GM19351 (cell line): Measurements from ENCODE around the gene RASA4B.
A peak's percentile ranks its signal among the peaks of the same experiment; 100 is the strongest.
"Not testable (repeated sequence)": the region's sequence is repeated elsewhere in the genome, so short reads cannot be mapped to it uniquely, and the experiment has no call there.

ENCODE experiments used
- ATAC-seq: cut with Tn5 transposase; IDR thresholded peaks from one replicate; pipeline ENCODE4 v1.9.1; 2021; ENCODE audit warnings: mild to moderate bottlenecking, moderate library complexity; ENCODE audit not compliant: unreplicated experiment

Gene RASA4B

DNA sequence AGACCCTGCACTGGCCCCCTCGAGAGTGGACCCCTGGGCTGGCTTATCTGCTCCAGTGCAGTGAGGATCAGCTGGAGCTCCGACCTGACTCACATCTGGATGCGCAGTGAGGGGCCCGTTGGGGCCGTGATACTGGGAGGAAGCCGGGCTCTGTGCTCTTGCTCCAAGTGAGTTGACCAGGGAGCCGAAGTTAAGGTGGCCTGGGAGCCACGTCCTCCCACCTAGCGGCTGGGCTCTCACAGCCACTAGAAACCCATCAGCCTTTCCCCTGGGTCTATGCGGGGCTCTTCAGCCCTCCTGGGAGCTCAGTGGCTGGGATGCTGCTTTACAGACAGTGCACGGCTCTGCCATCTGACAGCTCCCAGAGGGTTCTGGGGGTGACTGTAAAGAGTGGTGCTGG, 62.0 kb downstream of the RASA4B start:
- ATAC-seq: no peak

DNA sequence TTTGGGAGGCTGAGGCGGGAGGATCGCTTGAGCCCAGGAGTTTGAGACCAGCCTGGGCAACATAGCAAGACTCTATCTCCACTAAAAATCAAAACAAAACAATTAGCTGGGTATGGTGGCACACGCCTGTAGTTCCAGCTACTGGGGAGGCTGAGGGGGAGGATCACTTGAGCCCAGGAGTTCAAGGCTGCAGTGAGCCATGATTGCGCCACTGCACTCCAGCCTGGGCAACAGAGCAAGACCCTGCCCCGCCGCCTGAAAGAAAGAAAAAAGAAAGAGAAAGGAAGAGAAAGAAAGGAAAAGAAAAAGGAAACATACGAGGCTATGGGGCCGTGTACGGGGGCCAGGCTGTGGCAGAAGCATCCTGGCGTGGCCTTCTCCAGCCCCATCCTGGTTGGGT, 62.6 kb downstream of the RASA4B start:
- ATAC-seq: not testable (repeated sequence)

DNA sequence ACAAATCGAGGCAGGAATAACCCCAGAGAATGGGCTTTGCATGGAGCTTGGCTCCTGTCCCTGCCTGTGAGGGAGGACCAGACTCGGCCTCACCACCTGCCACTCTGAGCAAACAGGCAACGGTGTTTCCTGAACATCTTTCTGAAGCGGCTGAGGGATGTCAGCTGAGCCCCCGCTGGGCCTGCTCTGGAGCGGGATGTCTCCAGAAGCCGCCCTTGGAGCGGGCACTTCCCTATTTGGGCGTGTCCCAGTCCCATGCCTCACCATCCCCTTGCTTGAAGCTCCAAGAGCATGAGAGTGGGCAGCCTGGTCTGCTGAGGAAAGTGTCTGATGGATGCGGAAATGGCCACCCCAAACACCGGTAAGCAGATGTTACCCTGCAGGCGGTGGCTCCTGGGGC, 63.1 kb downstream of the RASA4B start:
- no peak for ATAC-seq

DNA sequence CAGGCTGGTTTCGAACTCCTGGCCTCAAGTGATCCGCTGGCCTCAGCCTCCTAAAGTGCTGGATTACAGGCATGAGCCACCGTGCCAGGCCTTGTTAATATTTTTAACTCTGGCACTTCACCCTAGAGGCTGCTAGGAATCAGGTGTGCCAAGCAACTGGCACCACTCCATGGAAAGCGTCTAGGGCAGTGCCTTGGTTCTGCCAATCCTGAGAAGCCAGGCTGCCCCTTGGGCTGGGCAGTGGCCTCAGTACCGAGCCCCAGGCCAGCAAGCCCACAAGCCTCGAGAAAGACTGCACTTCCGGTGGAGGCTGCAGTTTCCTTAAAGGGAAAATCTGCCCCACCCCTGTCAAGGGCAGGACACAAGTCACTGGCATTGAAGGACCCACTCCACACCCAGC, 64.3 kb downstream of the RASA4B start:
- ATAC-seq: no peak

DNA sequence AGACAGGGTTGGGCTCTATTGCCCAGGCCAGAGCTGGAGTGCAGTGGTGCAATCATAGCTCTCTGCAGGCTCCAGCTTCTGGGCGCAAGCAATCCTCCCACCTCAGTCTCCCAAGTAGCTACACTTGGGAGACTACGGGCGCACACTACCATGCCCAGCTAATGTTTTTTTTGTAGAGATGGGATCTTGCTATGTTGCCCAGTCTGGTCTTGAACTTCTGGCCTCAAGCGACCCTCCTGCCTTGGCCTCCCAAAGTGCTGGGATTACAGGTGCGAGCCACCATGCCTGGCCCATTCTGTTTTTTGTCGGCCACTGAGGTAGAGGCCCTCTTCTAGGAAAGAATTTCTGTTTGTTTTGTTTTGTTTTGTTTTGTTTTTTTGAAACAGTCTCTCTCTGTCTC, 65.1 kb downstream of the RASA4B start:
- ATAC-seq: no peak

DNA sequence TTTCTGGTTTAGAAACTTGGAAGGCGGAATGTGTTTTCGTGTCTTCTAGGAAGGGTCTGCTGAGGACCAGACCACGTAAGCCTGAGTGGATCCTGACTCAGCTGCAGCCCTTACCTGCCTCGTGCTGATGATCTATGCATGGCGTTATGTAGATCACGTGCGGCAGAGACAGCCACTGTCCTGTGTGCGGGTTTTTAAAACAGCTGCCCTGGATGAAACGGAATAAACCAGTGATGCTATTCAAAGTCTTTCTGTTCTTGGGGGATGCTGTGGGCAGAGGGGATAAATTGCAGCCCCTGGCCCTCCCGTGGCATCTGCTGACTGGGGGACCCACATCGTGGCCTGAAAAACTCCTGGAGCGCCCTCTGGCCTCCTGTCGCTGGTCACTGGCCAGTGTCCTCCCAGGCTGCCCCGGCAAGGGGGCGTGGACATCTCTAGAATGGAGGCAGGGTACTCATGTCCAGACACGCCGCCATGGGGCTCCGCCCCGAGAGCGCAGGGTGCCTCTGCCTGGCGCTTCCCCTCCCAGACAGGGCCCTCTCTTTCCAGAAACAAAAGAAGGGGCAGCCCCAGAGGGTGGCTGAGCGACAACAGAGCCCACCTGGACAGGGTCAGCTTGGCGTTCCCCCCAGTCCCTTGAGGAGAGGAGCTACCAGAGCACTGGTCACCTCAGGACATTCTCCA, 66.1 kb downstream of the RASA4B start:
- no peak for ATAC-seq

DNA sequence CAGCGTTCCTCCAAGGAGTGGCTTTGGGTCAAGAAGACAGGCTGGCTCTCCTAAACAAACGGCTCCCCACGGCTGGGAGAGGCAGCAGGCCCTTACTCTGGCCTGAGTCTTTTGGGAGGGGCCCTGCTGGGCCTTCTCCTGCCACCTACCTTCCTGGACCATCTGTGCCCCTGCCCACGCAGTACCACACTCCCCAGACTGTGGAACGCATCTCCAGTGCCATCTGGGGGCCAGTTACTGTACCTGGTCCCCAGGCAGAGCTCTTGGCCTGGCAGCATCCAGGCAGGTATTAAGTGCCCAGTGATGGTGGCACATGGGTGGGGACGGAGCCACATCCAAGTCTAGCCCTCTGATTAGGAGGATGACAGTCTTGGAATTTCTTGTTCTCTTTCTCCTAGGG, 67.3 kb downstream of the RASA4B start:
- ATAC-seq: no peak

DNA sequence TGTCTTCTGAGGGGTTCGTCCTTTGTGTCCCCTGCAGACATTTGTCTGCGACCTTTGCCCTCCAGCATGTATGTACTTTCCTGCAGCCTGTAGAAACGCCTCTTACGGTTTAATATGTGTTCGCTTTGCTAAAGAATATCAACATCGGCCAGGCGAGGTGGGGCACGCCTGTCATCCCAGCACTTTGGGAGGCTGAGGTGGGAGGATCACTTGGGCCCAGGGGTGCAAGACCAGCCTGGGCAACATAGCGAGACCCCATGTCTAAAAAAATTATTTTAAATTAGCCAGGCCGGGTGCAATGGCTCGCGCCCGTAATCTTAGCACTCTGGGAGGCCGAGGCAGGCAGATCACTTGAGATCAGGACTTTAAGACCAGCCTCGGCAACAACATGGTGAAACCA, 68.4 kb downstream of the RASA4B start:
- ATAC-seq: no peak

DNA sequence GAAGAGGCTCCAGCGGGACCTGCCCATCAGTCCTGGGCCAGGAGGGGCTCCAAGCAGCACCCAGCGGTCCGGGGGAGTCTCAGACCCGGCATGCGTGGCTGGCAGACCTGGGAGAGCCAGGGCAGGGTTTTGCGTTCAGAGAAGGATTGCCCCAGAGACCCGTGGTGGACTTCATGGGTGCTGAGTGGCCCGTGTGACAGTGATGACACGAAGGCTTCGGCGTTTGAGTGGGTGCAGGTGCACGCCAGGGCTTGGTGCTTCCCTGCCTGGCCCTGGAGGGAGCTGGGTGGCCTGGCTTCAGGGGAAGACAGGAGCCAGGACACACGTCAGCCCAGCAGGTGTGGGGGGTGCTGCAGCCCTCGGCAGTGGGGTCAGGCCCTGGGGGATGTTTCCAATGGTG, 70.3 kb downstream of the RASA4B start:
- no peak for ATAC-seq

DNA sequence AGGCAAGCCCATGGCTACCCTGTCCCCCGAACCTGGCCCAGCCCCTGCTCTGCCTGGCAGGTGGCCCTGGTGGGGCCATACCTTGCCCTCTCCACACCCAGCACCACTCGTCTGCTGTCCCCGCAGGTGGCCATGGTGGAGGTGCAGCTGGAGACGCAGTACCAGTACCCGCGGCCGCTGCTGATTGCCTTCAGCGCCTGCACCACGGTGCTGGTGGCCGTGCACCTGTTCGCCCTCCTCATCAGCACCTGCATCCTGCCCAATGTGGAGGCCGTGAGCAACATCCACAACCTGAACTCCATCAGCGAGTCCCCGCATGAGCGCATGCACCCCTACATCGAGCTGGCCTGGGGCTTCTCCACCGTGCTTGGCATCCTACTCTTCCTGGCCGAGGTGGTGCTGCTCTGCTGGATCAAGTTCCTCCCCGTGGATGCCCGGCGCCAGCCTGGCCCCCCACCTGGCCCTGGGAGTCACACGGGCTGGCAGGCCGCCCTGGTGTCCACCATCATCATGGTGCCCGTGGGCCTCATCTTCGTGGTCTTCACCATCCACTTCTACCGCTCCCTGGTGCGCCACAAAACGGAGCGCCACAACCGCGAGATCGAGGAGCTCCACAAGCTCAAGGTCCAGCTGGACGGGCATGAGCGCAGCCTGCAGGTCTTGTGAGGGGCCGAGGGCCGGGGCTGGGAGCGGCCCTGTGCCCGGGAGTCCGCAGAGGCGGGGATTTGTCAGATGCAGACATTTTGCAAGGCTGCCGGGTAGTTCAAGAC, 71.0 kb downstream of the RASA4B start:
- ATAC-seq: no peak

DNA sequence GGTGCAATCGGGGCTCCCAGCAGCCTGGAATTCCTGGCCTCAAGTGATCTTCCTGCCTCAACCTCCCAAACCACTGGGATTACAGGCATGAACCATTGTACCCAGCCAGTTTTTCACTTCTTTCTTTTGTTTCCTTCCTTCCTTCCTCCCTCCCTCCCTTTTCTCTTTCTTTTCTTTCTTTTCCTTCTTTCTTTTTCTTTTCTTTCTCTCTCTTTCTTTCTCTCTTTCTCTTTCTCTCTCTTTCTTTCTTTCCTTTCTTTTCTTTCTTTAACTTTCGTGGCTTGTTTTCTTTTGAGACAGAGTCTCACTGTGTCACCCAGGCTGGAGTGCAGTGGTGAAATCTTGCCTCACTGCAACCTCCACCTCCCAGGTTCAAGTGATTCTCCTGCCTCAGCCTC, 71.9 kb downstream of the RASA4B start:
- ATAC-seq: no peak

DNA sequence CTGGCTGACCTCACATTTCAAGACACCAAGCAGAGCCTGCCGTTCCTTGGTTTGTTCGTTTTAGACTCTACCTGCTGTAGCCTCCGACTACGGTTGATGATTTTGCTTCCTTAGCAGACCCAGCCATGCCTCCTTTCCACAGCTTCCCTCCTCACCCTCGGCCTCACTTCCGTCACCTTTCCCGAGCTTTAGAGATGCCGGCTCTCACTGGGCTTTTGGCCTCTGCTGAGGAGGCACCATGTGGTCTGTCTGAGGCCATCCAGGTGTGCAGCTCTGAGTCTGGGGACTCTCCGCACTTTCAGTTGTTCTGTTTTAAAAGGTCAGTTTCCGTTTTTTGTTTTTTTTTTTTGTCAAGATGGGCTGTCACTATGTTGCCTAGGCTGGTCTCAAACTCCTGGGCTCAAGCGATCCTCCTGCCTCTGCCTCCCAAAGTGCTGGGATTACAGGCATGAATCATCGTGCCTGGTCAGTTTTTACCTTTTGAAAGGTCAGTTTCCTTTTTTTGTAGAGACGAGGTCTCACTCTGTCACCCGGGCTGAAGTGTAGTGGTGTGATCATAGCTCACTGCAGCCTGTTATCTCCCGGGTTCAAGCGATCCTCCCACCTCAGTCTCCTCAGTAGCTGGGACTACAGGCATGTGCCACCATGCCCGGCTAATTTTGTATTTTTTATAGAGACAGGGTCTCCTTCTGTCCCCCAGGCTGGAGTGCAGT, 72.5 kb downstream of the RASA4B start:
- peak; percentile 56 for ATAC-seq

DNA sequence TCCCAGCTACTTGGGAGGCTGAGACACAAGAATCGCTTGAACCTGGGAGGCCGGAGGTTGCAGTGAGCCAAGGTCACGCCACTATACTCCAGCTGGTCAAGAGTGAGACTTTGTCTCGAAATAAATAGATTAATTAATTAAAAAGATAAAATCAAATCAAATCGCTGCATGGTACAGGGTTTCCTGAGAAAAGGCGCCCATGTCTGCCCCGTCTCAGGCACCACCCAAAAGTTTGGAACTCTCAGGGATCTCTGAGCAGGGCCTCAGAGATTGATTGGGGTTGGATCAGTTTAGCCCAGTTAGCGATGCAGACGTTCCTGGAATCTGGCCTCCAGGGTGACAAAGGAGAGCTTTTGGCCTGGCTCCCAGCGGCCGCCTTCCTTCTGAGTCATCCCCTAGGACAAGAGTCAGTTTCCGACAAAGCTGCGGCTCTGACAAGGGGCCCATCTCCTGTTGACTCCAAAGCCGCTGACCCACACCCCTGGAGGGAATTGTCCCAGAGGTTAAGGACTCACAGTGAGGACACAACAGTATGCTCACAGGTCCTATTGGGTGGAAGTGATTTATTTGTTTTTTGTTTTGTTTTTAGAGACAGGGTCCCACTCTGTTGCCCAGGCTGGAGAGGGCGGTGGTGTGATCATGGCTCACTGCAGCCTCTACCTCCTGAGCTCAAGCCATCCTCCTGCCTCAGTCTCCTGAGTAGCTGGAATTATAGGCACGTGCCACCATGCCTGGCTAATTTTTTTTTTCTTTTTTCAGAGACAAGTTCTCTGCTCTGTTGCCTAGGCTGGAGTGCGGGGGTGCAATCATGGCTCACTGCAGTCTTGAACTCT, 77.4 kb downstream of the RASA4B start:
- ATAC-seq: no peak

DNA sequence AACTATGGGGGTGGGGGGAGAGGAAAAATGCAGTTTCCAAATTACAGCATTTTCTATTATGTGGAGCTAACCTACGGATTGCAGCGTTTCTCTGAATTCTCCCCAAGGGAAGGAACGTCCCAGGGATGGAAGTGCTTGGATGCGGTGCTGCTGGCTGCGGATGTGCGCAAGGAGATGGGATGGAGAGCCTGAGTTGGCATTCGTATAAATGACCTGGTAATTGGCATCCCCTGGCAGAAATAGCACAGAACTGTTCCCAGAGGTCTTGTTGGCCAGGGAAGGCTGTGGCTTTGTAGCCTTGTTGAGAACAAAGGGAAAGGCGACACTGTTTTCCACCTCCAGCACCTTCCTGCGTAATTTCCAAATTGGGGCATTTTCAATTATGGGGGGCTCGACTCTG, 81.5 kb downstream of the RASA4B start:
- ATAC-seq: no peak

DNA sequence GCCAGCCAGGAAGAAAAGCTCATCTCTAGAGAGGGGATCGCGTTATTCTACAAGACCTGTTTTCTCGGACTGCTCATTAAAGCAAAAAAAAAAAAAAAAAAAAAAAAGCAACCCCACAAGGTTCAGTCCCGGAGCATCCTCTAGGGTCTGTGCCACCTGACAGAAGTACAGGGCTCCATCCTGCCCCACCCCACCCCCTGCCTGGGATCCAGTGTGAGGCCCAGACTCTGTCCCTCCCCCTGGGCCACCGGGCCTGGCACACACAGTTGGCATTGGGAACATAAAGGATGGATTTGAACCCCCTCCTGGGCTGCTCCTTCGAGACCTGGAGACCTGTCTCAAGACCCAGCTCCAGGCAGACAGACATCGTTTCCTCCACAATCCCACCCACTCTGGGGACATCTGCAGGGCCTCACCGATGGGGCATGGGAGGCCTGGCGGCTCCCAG, 83.5 kb downstream of the RASA4B start:
- no peak for ATAC-seq

DNA sequence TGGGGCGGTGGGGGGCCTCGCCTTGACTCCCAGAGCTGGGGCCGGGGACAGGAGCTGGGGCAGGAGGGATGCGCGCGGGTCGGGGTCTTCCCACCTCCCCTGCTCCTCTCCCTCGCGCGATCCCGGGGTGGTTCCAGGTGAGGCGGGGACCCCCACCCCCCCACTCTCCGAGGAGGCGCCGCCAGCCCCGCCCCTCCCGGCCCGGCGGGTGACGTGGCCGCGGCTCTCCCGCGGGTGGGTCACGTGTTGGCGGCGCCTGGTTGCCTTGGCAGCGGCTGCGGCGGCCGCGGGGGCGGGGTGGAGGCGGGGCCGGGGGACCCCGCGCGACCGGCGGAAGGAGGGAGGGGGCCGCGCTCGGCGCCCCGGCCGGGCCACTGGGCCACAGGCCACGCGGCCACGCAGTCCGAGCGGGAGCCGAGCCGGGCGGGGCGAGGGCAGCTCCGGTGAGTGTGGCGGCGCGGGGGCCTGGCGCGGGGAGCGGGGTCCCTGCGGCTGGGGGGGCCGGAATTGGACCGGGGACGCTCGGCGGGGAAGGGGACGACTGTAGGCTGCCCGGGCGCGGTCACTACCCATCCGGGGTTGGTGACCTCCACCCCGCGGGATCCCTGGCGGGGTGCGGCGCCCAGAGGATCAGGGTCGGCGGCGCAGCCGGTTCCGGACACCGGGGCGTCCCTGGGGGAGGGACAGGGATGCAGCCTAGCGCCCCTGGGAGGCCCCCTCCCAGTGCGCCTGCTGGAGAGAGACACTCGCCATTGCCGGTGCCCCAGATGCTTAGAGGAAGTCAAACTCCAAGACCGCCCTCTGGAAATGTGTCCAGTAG, 84.1 kb downstream of the RASA4B start, which contains the start of gene ORAI2:
Gene ORAI2 (plus strand): TSS at position 357 of the 820 bp plus-strand sequence. CDS start 5,382 bp downstream, outside the sequence.
- peak; percentile 55 for ATAC-seq
